Activated T-helper 2 cell treated with anti-CD3 and anti-CD28 coated beads, Interferon-gamma antibody, Interleukin-2, Interleukin-4, amounts not matched to agents 10 μg/mL and 5 μg/mL and 100 μg/mL, durations not matched to agents 14 hours and 24 hours and 36 hours (primary cell): Measurements from ENCODE around the gene LMTK2. TPM values are rescaled to one million over a fixed set of nuclear protein-coding genes. Genes with fewer than 3 reads are reported as not detected.

ENCODE experiments used
- DNase-seq: peaks from one replicate; pipeline ENCODE4 v3.0.0; 2021; ENCODE audit warnings: low spot score
- H3K27ac Mint-ChIP-seq: one replicate; pipeline ENCODE4 v1.8.0; 2021; ENCODE audit warnings: mixed read lengths
- H3K27me3 Mint-ChIP-seq: one replicate; pipeline ENCODE4 v1.8.0; 2021; ENCODE audit warnings: low read depth, mixed read lengths
- H3K36me3 Mint-ChIP-seq: one replicate; pipeline ENCODE4 v1.8.0; 2021; ENCODE audit warnings: low read depth, mixed read lengths
- H3K4me1 Mint-ChIP-seq: one replicate; pipeline ENCODE4 v1.8.0; 2021; ENCODE audit warnings: low read depth, mixed read lengths
- H3K4me3 Mint-ChIP-seq: one replicate; pipeline ENCODE4 v1.8.0; 2021; ENCODE audit warnings: low read depth, mild to moderate bottlenecking, moderate library complexity, mixed read lengths
- H3K9me3 Mint-ChIP-seq: one replicate; pipeline ENCODE4 v1.8.0; 2021; ENCODE audit warnings: mixed read lengths
- intact Hi-C: fragments of 100-400 bp; cut with micrococcal nuclease; formaldehyde crosslinking; loops from one replicate; pipeline ENCODE4 v1.15.1; 2023
- total RNA-seq: library from RNA; stranded (reverse); gene quantifications from 2 replicates; pipeline ENCODE4 v1.2.3, GENCODE V29; 2022

LMTK2 gene
- total RNA-seq, 1 donor from 2014 or later: 14.7 TPM

DNA sequence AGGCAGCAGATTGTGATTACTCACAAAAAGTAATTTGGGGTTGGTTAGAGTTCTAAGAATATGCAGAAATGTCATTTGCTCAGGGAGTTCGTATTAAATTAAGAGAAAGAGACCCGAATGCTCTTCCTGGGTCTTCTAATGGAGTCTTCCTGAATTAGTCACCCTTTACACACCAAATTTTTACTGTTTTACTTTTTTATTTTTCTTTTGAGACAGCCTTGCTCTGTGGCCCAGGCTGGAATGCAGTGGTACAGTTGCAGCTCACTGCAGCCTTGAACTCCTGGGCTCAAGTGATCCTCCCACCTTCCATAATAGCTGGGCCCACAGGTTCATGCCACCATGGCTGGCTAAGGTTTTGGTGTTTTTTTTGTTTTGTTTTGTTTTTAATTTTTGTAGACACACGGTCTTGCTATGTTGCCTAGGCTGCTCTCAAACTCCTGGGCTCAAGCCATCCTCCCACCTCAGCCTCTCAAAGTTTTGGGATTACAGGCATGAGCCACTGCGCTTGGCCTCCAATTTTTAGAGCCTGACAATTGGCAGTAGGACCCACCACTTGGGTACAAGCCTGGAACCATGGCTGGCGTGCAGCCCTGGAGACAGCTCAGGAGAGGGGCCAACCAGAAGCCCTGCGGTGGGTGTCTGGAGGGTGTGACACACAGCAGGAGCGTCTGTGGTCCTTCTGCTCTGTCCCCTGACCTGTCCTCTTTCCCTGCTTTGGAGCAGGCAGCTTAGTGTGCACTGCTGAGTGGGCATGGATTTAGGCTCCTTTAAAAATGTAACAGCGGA, 88.2 kb downstream of the LMTK2 start:
- Mint-ChIP-seq H3K27ac (no peak overlapping the region), H3K4me1 (peaks cover 2% of the 10 kb centered on the region), H3K27me3 (no peaks in the 10 kb centered on the region), H3K4me3 (no peak overlapping the region), H3K9me3 (peaks cover 6% of the 10 kb centered on the region), H3K36me3 (peaks cover 38% of the 10 kb centered on the region)
- DNase-seq: no peak
- intact Hi-C loops: no loop called here

DNA sequence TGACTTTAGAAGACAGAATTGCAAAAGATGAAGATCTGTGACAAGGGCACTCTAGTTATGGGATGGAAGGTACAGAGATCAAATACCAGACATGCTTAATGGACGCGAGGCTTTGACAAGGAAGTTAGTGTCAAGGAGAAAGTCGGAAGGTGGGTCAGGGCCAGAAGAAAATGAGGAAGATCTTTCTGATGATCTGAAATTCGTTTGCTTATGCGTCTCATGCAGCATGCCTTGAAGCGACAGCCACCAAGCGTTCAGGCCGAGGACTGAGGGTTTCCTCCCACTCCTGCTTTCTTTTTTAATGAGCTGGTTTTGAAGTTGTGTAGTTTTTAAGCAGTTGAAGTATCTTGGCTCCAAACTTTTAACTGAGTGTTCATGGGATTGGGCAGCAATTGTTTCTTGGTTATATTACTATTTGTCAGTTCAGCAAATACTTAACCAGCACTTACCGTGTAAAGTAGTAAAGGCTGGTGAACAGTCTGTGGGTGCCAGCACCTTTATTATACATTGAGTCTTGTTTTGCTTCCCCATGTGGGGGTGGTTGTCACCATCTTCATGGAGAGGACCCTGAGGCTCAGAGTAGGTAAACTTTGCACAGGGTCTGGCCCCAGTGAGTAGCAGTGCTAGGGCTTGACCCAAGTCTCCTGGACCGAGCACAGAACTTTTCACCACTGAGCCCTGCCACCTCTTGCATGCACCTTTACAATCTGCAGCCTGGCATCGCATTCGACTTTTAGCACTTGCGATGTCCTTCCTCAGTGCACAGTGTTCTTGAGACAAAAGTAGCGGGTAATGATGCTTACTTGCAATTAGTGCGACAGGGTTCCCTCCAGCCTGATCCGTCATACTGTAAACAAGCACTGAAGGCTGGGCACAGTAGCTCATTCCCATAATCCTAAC, 90.3 kb downstream of the LMTK2 start:
- Mint-ChIP-seq H3K4me1 (peaks cover 19% of the 10 kb centered on the region), H3K9me3 (peaks cover 6% of the 10 kb centered on the region), H3K27me3 (no peaks in the 10 kb centered on the region), H3K27ac (no peak overlapping the region), H3K36me3 (peaks cover 38% of the 10 kb centered on the region), H3K4me3 (no peak overlapping the region)
- intact Hi-C loops: no loop called here
- DNase-seq: no peak

DNA sequence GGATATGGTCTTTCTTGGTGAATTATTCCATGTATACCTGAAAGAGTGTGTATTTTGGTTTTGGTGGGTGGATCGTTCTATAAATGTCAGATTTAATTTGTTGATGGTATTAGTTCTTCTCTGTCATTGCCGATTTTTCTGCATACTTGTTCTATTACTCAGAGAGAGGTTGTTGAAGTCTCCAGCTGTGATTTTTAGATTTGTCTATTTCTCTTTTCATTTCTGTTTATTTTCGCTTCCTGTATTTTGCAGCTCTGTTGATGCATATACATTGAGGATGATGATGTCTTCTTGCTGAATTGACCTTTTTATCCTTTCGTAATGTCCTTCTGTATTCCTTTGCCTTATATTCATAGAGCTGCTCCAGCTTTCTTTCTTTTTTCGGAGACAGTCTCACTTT, 92.5 kb downstream of the LMTK2 start:
- intact Hi-C loops: no loop called here
- Mint-ChIP-seq H3K27ac (no peak overlapping the region), H3K36me3 (peaks cover 35% of the 10 kb centered on the region), H3K4me3 (no peak overlapping the region), H3K27me3 (no peaks in the 10 kb centered on the region), H3K9me3 (peaks cover 6% of the 10 kb centered on the region), H3K4me1 (peaks cover 33% of the 10 kb centered on the region)
- DNase-seq: no peak

DNA sequence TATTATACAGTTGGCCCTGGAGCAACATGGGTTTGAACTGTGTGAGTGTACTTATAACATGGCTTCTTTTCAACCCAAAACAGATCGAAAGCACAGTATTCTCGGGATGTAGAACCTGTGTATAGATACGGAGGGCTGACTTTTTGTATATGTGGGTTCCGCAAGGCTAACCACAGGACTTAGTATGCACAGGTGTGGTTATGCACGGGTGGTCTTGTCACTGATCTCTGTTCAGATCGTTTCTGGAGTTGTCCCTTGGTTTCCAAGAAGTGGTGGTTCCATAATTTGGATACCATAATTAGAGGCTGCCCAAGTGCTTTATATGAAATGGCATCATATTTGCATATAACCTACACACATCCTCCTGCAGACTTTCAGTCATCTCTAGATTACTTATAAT, 93.7 kb downstream of the LMTK2 start:
- intact Hi-C loops: loop anchor here (5.0 kb wide), 1 partner anchor 68 kb away; no protein-coding TSS in a partner anchor
- H3K4me1 Mint-ChIP-seq: peaks cover 34% of the 10 kb centered on the region
- H3K27me3 Mint-ChIP-seq: no peaks in the 10 kb centered on the region
- H3K36me3 Mint-ChIP-seq: peaks cover 36% of the 10 kb centered on the region
- no peak for DNase-seq
- peaks cover 6% of the 10 kb centered on the region for H3K9me3 Mint-ChIP-seq
- no peak overlapping the region for H3K27ac Mint-ChIP-seq
- no peak overlapping the region for H3K4me3 Mint-ChIP-seq

DNA sequence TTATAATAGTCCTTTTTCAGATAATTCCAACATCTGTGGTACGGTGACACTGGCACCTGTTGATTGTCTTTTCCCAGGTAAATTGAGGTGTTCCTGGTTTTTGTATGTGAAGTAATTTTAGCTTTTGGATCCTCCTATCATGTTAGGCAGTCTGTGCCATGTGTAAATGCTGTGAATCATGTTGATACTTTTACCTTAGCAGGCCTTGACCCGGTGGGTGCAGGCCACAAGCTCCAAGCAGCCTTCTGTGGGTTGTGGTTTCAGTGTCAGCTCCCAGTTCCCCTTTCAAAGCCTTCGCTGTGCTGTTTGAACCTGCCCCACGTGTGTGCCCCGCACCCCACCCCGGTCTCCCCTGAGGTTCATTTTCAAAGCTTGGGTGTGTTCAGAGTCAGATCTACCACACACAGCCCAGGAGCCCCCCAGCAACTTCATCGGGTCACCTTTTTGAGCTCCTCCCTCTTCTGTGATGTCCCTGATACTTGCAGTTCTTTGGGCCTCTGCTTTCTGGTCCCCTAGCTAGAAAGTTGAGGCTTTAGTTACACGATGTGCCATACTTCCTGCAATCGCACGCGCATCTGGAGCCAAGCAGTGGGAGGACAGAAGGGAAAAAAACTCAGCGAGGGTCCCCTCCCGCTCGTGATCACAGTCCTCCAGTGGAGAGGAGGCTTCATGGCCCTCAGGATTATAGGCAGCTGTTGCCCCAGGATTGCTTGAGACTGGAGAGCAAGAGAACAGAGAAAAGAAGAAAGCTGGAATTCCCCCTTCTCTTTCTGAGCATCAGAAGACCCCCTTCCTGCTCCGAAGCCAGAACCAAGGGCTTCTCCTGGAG, 95.9 kb downstream of the LMTK2 start:
- Mint-ChIP-seq H3K4me1 (peaks cover 32% of the 10 kb centered on the region), H3K27me3 (no peaks in the 10 kb centered on the region), H3K9me3 (peaks cover 6% of the 10 kb centered on the region), H3K27ac (peak overlapping the region; percentile 75), H3K36me3 (peaks cover 37% of the 10 kb centered on the region), H3K4me3 (peak overlapping the region; percentile 6)
- intact Hi-C loops: loop anchor here (1.0 to 5.0 kb wide), 2 partner anchors 49 to 70 kb away; no protein-coding TSS in a partner anchor
- DNase-seq: peak; percentile 71

DNA sequence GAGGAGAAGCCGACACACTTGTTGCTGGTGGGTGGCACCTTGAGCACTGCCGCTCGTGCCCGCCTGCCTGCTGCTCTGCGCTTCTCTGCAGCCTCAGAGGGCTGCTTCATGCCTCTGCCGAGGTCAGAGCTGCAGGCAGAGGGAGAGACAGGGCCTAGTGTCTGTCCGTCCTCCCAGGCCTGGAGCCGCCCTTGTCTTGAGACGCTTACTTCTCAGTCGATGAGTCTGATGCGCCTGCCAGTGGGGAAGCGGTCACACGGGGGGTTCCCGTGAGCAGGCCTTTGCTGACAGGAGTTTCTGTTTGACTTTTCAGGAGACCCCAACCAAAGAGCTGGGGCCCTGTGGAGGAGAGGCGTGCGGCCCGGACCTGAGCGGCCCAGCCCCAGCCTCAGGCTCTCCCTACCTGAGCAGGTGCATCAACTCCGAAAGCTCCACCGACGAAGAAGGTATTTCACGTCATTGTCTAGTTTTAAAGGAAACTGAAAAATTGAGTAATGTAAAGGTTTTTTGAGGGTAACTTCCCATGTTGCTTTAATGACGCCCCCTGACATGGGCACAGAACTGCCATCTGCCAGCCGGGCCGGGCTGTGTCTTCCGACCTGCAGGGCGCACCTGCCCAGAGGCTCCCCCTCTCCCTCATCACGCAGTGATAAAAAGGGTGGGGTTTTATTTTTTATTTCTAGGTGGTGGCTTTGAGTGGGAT, 96.8 kb downstream of the LMTK2 start:
- peaks cover 6% of the 10 kb centered on the region for H3K9me3 Mint-ChIP-seq
- peaks cover 32% of the 10 kb centered on the region for H3K4me1 Mint-ChIP-seq
- peaks cover 37% of the 10 kb centered on the region for H3K36me3 Mint-ChIP-seq
- H3K27ac Mint-ChIP-seq: no peak overlapping the region
- intact Hi-C loops: loop anchor here (5.0 kb wide), 1 partner anchor 71 kb away; no protein-coding TSS in a partner anchor
- H3K27me3 Mint-ChIP-seq: no peaks in the 10 kb centered on the region
- H3K4me3 Mint-ChIP-seq: no peak overlapping the region
- DNase-seq: no peak

DNA sequence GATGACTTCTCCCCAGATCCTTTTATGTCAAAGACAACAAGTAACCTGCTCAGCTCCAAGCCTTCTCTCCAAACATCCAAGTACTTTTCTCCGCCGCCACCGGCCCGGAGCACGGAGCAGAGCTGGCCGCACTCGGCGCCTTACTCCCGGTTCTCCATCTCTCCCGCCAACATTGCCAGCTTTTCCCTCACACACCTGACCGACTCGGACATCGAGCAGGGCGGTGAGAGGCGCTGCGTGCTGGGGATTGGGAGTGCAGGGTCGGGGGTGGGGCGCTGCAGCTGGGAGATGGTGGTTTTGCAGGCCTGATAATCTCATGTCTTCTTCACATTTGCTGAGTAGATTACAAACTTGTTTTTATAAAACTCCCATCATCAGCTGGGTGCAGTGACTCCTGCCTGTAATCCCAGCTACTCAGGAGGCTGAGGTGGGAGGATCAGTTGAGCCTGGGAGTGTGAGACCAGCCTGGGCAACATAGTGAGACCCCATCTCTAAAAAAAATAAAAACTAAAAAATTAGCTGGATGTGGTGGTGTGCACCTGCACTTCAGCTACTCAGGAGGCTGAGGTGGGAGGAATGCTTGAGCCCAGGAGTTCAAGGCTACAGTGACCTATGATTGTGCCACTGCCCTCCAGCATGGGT, 97.4 kb downstream of the LMTK2 start:
- no peak for DNase-seq
- Mint-ChIP-seq H3K27ac (no peak overlapping the region), H3K9me3 (peaks cover 3% of the 10 kb centered on the region), H3K36me3 (peaks cover 34% of the 10 kb centered on the region), H3K4me3 (no peak overlapping the region), H3K27me3 (no peaks in the 10 kb centered on the region), H3K4me1 (peaks cover 32% of the 10 kb centered on the region)
- intact Hi-C loops: loop anchor here (5.0 kb wide), 1 partner anchor 72 kb away; no protein-coding TSS in a partner anchor

DNA sequence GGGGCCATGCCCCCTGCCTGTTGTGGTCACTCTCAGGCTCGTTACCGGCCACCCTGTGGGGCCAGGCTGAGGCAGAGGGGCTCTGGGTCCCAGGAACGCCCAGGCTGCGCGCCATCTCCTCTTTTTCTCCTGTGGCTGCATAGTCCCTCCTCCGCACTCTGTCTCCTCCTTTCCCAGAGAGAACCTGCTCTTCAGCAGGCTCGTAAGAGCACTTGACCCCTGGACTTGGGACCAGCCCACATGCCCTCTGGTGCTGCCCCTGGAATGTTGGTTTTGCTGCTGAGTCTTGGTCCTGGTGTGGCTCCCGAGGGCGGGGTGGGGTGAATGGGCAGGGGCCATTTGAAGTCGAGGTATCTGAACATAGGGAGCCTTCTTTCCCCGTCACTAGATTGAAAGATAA, 98.0 kb downstream of the LMTK2 start:
- Mint-ChIP-seq H3K27me3 (no peaks in the 10 kb centered on the region), H3K4me1 (peaks cover 32% of the 10 kb centered on the region), H3K4me3 (no peak overlapping the region), H3K27ac (no peak overlapping the region), H3K36me3 (peaks cover 31% of the 10 kb centered on the region), H3K9me3 (no peaks in the 10 kb centered on the region)
- intact Hi-C loops: loop anchor here (5.0 kb wide), 1 partner anchor 72 kb away; no protein-coding TSS in a partner anchor
- DNase-seq: no peak

DNA sequence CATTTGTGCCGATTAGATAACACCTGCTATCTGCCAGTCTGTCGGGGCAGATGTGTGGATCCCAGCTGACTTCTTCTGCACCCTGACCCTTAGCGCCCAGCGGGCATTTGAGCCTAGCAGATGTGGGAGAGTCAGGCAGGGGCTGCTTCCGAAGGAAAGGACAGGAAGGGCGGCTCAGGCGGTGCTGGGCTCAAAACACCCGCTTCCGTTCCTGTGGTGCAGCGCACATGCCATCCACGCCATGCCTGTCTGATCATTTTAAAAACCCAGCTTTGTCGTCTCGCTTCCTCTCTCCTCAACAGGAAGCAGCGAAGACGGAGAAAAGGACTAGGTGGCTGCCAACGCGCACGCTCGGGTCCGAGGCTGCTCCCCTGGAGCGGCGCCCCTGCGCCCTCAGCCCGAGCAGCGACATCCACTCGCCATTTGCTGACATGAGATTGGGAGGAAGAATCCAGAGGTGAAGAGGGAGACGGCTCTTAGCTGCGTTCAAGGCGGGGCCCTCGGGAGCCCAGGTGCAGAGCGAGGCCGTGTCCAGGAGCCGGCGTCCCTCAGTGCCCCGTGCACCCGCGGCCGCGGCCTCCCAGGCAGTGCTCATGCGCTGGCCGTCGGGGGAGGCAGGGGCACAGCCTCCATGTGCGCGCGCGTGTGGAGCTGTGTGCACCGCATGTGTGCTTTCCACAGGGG, 98.6 kb downstream of the LMTK2 start:
- intact Hi-C loops: no loop called here
- Mint-ChIP-seq H3K4me1 (peaks cover 28% of the 10 kb centered on the region), H3K4me3 (no peak overlapping the region), H3K27me3 (no peaks in the 10 kb centered on the region), H3K36me3 (peaks cover 27% of the 10 kb centered on the region), H3K27ac (no peak overlapping the region), H3K9me3 (no peaks in the 10 kb centered on the region)
- no peak for DNase-seq

DNA sequence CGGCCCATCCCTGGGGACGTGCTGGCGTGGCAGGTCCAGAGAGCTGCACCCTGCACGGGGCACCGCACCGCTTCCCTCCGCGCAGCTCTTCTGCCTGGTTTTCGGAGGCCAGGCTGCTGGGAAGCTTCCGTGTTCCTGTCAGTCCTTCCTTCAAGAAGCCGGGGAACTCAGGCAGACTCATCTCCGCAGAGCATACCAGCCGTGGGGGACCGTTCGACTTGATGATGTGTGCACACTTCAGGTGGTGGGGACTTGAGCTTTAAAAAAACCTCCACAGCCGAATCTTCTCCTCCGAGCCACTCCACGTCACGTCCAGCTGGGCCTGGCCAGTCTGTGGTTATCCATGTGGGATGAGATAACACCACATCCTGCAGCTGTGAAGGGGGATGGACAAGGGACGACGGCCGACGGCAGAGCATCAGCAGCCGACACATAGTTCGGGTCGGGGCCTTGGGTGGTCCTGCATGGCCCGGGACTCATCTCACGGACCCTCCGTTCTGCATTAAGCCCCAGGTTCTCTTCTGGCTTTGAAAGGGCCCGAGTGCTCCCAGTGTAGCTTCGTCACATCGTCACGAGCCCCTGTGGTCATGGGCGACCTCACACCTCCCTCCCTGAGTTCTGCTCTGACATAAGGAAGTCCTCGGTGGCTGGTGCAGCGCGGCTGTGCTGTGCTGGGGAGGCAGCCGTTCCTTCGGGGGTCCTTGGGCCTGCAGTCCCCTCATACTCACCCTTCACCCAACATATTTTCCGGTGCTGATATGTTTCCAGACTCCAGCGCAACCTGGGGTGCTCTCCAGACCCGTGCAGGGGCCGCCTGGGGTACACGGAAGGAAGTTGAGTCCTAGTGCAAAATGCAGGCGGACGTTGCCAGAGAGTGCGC, 100.0 kb downstream of the LMTK2 start:
- no peak for DNase-seq
- H3K27ac Mint-ChIP-seq: no peak overlapping the region
- peaks cover 27% of the 10 kb centered on the region for H3K36me3 Mint-ChIP-seq
- intact Hi-C loops: no loop called here
- peaks cover 17% of the 10 kb centered on the region for H3K4me1 Mint-ChIP-seq
- no peaks in the 10 kb centered on the region for H3K27me3 Mint-ChIP-seq
- no peaks in the 10 kb centered on the region for H3K9me3 Mint-ChIP-seq
- no peak overlapping the region for H3K4me3 Mint-ChIP-seq
